DOHH2 (cell line): ENCODE data around the gene DHRS9.

Source experiments
- EZH2phosphoT487 ChIP-seq: fragments of 200-600 bp; sonication (generic); IDR thresholded peaks from 2 replicates; pipeline ENCODE4 v1.6.1; 2017; ENCODE audit warnings: borderline replicate concordance, mild to moderate bottlenecking, antibody characterized with exemption, low read length, moderate library complexity, mixed read lengths
- TF ChIP-seq, protein P1 (sequence below): fragments of 200-600 bp; sonication (generic); IDR thresholded peaks from one replicate; pipeline ENCODE4 v1.5.1; 2014; ENCODE audit warnings: antibody characterized with exemption, mild to moderate bottlenecking, low read depth, low read length; ENCODE audit not compliant: poor library complexity, severe bottlenecking

DNA sequence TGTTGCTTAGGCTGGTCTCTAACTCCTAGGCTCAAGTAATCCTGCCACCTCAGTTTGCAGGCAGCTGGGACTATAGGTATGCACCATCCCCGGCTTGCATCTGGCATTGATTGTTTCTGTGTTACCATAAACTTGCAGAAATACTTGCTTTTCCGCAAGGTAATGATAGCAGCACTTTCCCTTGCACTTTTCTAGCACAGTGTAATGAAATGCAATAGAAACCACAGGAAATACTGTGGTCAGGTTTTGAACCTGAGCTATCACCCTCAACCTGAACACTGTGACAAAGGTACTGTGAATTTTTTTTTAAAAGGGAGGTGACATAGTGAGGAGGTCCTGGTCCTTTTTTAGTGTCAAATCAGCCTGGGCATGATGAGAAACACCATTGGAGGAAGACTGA, 38.3 kb downstream of the DHRS9 start:
- TF ChIP-seq, protein P1, sequence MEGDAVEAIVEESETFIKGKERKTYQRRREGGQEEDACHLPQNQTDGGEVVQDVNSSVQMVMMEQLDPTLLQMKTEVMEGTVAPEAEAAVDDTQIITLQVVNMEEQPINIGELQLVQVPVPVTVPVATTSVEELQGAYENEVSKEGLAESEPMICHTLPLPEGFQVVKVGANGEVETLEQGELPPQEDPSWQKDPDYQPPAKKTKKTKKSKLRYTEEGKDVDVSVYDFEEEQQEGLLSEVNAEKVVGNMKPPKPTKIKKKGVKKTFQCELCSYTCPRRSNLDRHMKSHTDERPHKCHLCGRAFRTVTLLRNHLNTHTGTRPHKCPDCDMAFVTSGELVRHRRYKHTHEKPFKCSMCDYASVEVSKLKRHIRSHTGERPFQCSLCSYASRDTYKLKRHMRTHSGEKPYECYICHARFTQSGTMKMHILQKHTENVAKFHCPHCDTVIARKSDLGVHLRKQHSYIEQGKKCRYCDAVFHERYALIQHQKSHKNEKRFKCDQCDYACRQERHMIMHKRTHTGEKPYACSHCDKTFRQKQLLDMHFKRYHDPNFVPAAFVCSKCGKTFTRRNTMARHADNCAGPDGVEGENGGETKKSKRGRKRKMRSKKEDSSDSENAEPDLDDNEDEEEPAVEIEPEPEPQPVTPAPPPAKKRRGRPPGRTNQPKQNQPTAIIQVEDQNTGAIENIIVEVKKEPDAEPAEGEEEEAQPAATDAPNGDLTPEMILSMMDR: no peak
- TF ChIP-seq EZH2phosphoT487: no peak
